Measurements from ENCODE around the gene HNF1A. TPM values are rescaled to one million over a fixed set of nuclear protein-coding genes. Genes with fewer than 3 reads are reported as not detected.
A peak's percentile ranks its signal among the peaks of the same experiment; 100 is the strongest.

Gene HNF1A
- total RNA-seq, 6 experiments from 2014 or later: 9.8 to 20.5 (median 19.0) TPM

GRCh38 chr12:121033625-121034349, 55.4 kb downstream of the HNF1A start:
- no peaks in the 10 kb centered on the region for H3K27me3 ChIP-seq
- TF ChIP-seq CTCF (IDR thresholded peaks at IDR 0.05): no peak
- intact Hi-C loops (cut with DNase I): no loop called here
- H3K27ac ChIP-seq: no peak overlapping the region
- no peaks in the 10 kb centered on the region for H3K36me3 ChIP-seq
- H3K9me3 ChIP-seq: no peaks in the 10 kb centered on the region
- no peak overlapping the region for H3K4me3 ChIP-seq
- WGBS (ENCODE audit: insufficient coverage, low coverage, low lambda C conversion rate, missing lambda C conversion rate): 71% methylated on average over 6 of the region's 10 CpGs
- H3K4me1 ChIP-seq: peaks cover 0 to 7% (median 0%) of the 10 kb centered on the region in 4 donors
- DNase-seq: no peak
- peak in 3 of 4 donors; percentile 29 to 35 (median 29) for ATAC-seq

GRCh38 chr12:121034616-121035305, 56.4 kb downstream of the HNF1A start:
- Histone ChIP-seq H3K4me1 (peaks cover 0 to 12% (median 0%) of the 10 kb centered on the region in 4 donors), H3K4me3 (no peak overlapping the region), H3K9me3 (no peaks in the 10 kb centered on the region), H3K36me3 (no peaks in the 10 kb centered on the region), H3K27ac (no peak overlapping the region), H3K27me3 (no peaks in the 10 kb centered on the region)
- intact Hi-C loops (cut with DNase I): no loop called here
- DNase-seq (no peak), ATAC-seq (no peak)
- no peak for TF ChIP-seq CTCF (IDR thresholded peaks at IDR 0.05)
- WGBS (ENCODE audit: insufficient coverage, low coverage, low lambda C conversion rate, missing lambda C conversion rate): 87% methylated on average over 8 of the region's 9 CpGs

GRCh38 chr12:121036810-121037326, 58.5 kb downstream of the HNF1A start:
- Histone ChIP-seq H3K27ac (no peak overlapping the region), H3K36me3 (no peaks in the 10 kb centered on the region), H3K4me1 (peaks cover 0 to 12% (median 0%) of the 10 kb centered on the region in 4 donors), H3K4me3 (no peak overlapping the region), H3K9me3 (no peaks in the 10 kb centered on the region), H3K27me3 (no peaks in the 10 kb centered on the region)
- no peak for ATAC-seq
- 59% methylated on average over 3 of the region's 6 CpGs for WGBS (ENCODE audit: insufficient coverage, low coverage, low lambda C conversion rate, missing lambda C conversion rate)
- TF ChIP-seq CTCF (IDR thresholded peaks at IDR 0.05): no peak
- TF ChIP-seq POLR2A (IDR thresholded peaks at IDR 0.05): no peak
- no peak for DNase-seq
- intact Hi-C loops (cut with DNase I): no loop called here

GRCh38 chr12:121038861-121039668, 60.7 kb downstream of the HNF1A start, which contains the start of gene OASL:
Gene OASL, minus strand, starts transcription at chr12:121039246. Its CDS starts 275 bp downstream, at chr12:121038971.
- Histone ChIP-seq H3K9me3 (no peaks in the 10 kb centered on the region), H3K4me3 (peak within 1 kb of the TSS; percentile 52 to 69 (median 58)), H3K27me3 (no peaks in the 10 kb centered on the region), H3K36me3 (no peaks in the 10 kb centered on the region), H3K4me1 (peaks cover 0 to 12% (median 0%) of the 10 kb centered on the region in 4 donors), H3K27ac (peak within 1 kb of the TSS; percentile 85 to 96 (median 85))
- ATAC-seq: peak; percentile 91 to 96 (median 94)
- intact Hi-C loops (cut with DNase I): no loop called here
- WGBS (ENCODE audit: insufficient coverage, low coverage, low lambda C conversion rate, missing lambda C conversion rate): 3% methylated on average over 8 of the region's 13 CpGs
- peak; percentile 64 to 87 (median 81) for DNase-seq
- no peak for TF ChIP-seq CTCF (IDR thresholded peaks at IDR 0.05)
- peak; percentile 96 for TF ChIP-seq POLR2A (IDR thresholded peaks at IDR 0.05)

Measured in right lobe of liver (tissue), 6 donors.